ENCODE data around the gene RRAS2.

The RRAS2 gene

DNA sequence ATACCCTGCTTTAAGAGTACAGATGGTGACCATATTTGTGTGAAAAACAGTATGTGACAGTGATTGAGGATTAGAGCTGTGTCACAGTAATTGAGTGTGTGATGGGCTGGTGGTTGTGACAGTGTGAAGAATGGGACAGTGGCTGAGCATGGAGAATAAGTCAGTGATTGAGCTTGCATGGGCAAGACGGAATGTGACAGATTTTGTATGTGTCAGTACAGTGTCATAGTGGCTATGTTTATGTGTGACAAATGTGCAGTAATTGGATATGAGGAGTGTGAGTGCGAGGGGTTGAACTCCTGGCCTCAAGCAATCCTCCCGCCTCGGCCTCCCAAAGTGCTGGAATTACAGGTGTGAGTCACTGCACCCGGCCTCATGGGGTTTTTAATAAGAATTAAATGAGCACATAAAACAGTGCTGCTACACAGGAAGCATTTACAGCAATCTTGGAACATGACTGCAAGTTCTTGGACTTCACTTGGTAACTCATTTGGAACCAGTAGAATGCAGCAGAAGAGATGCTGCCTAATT is 583 bp upstream of the RRAS2 start:
- POLR2A ChIA-PET = no interaction called here
- Histone ChIP-seq H3K36me3 (ENCODE audit: control insufficient read depth in 2 of 2, insufficient read depth in 1 of 2, low read length in 2 of 2) (no peaks in the 10 kb centered on the region), H3K4me1 (ENCODE audit: control insufficient read depth, insufficient read depth, low read length) (no peaks in the 10 kb centered on the region), H3K4me3 (ENCODE audit: low read depth, low read length) (no peak overlapping the region; the same call in 1 of the 2 replicates), H3K9me3 (ENCODE audit: control insufficient read depth, insufficient read depth, low read depth, low read length) (no peaks in the 10 kb centered on the region), H3K27ac (ENCODE audit: extremely low read depth, low read depth, low read length) (no peak overlapping the region)
- CTCF ChIA-PET = interaction anchor here (0.7 to 1.1 kb wide), 3 partner anchors 15 to 319 kb away, joined by 3 read pairs; no protein-coding TSS in a partner anchor
- TF ChIP-seq ZNF391 (tag by site-specific recombination; IDR thresholded peaks at IDR 0.05; ENCODE audit: borderline replicate concordance, low read depth) = peak; percentile 78; the same call in 1 of the 2 replicates
- TF ChIP-seq ZNF433 (tag by site-specific recombination; IDR thresholded peaks at IDR 0.05; ENCODE audit: low read depth) = no peak
- no peak for TF ChIP-seq KLF10 (tag by site-specific recombination; IDR thresholded peaks at IDR 0.05)
- no peak for TF ChIP-seq PRDM1 (tag by site-specific recombination; IDR thresholded peaks at IDR 0.05)
- 0 out of 2 replicates have a peak, but pooled peaks have one; percentile 14 for TF ChIP-seq KLF17 (tag by site-specific recombination; IDR thresholded peaks at IDR 0.05)
- TF ChIP-seq ZNF146 (tag by site-specific recombination; IDR thresholded peaks at IDR 0.05) = no peak
- TF ChIP-seq ZNF184 (tag by site-specific recombination; IDR thresholded peaks at IDR 0.05) = 0 out of 2 replicates have a peak, but pooled peaks have one; percentile 31
- peak; percentile 49 for TF ChIP-seq ZIC2 (tag by site-specific recombination; IDR thresholded peaks at IDR 0.05)
- TF ChIP-seq ZNF639 (tag by site-specific recombination; IDR thresholded peaks at IDR 0.05) = peak; percentile 66
- no peak for TF ChIP-seq ZNF157 (tag by site-specific recombination; IDR thresholded peaks at IDR 0.05)
- TF ChIP-seq, protein P1, sequence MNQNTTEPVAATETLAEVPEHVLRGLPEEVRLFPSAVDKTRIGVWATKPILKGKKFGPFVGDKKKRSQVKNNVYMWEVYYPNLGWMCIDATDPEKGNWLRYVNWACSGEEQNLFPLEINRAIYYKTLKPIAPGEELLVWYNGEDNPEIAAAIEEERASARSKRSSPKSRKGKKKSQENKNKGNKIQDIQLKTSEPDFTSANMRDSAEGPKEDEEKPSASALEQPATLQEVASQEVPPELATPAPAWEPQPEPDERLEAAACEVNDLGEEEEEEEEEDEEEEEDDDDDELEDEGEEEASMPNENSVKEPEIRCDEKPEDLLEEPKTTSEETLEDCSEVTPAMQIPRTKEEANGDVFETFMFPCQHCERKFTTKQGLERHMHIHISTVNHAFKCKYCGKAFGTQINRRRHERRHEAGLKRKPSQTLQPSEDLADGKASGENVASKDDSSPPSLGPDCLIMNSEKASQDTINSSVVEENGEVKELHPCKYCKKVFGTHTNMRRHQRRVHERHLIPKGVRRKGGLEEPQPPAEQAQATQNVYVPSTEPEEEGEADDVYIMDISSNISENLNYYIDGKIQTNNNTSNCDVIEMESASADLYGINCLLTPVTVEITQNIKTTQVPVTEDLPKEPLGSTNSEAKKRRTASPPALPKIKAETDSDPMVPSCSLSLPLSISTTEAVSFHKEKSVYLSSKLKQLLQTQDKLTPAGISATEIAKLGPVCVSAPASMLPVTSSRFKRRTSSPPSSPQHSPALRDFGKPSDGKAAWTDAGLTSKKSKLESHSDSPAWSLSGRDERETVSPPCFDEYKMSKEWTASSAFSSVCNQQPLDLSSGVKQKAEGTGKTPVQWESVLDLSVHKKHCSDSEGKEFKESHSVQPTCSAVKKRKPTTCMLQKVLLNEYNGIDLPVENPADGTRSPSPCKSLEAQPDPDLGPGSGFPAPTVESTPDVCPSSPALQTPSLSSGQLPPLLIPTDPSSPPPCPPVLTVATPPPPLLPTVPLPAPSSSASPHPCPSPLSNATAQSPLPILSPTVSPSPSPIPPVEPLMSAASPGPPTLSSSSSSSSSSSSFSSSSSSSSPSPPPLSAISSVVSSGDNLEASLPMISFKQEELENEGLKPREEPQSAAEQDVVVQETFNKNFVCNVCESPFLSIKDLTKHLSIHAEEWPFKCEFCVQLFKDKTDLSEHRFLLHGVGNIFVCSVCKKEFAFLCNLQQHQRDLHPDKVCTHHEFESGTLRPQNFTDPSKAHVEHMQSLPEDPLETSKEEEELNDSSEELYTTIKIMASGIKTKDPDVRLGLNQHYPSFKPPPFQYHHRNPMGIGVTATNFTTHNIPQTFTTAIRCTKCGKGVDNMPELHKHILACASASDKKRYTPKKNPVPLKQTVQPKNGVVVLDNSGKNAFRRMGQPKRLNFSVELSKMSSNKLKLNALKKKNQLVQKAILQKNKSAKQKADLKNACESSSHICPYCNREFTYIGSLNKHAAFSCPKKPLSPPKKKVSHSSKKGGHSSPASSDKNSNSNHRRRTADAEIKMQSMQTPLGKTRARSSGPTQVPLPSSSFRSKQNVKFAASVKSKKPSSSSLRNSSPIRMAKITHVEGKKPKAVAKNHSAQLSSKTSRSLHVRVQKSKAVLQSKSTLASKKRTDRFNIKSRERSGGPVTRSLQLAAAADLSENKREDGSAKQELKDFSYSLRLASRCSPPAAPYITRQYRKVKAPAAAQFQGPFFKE (tag by site-specific recombination; IDR thresholded peaks at IDR 0.05; ENCODE audit: borderline replicate concordance) = no peak
- no peak for TF ChIP-seq ZNF76 (tag by site-specific recombination; IDR thresholded peaks at IDR 0.05; ENCODE audit: borderline replicate concordance, low read depth)
- peak; percentile 94 for TF ChIP-seq GLIS1 (tag by site-specific recombination; IDR thresholded peaks at IDR 0.05)
- no peak for TF ChIP-seq PRDM10 (tag by site-specific recombination; IDR thresholded peaks at IDR 0.05)
- TF ChIP-seq ZNF560 (tag by site-specific recombination; IDR thresholded peaks at IDR 0.05; ENCODE audit: borderline replicate concordance) = no peak
- no peak for TF ChIP-seq OVOL3 (tag by site-specific recombination; IDR thresholded peaks at IDR 0.05)
- TF ChIP-seq, protein P2, sequence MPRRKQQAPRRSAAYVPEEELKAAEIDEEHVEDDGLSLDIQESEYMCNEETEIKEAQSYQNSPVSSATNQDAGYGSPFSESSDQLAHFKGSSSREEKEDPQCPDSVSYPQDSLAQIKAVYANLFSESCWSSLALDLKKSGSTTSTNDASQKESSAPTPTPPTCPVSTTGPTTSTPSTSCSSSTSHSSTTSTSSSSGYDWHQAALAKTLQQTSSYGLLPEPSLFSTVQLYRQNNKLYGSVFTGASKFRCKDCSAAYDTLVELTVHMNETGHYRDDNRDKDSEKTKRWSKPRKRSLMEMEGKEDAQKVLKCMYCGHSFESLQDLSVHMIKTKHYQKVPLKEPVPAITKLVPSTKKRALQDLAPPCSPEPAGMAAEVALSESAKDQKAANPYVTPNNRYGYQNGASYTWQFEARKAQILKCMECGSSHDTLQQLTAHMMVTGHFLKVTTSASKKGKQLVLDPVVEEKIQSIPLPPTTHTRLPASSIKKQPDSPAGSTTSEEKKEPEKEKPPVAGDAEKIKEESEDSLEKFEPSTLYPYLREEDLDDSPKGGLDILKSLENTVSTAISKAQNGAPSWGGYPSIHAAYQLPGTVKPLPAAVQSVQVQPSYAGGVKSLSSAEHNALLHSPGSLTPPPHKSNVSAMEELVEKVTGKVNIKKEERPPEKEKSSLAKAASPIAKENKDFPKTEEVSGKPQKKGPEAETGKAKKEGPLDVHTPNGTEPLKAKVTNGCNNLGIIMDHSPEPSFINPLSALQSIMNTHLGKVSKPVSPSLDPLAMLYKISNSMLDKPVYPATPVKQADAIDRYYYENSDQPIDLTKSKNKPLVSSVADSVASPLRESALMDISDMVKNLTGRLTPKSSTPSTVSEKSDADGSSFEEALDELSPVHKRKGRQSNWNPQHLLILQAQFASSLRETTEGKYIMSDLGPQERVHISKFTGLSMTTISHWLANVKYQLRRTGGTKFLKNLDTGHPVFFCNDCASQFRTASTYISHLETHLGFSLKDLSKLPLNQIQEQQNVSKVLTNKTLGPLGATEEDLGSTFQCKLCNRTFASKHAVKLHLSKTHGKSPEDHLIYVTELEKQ (tag by site-specific recombination; IDR thresholded peaks at IDR 0.05; ENCODE audit: borderline replicate concordance) = peak; percentile 84
- peak; percentile 80 for TF ChIP-seq HIC1 (tag by site-specific recombination; IDR thresholded peaks at IDR 0.05)
- TF ChIP-seq RBAK (tag by site-specific recombination; IDR thresholded peaks at IDR 0.05) = 0 out of 2 replicates have a peak, but pooled peaks have one; percentile 24
